ENCODE results near the gene DPP6.

DNA sequence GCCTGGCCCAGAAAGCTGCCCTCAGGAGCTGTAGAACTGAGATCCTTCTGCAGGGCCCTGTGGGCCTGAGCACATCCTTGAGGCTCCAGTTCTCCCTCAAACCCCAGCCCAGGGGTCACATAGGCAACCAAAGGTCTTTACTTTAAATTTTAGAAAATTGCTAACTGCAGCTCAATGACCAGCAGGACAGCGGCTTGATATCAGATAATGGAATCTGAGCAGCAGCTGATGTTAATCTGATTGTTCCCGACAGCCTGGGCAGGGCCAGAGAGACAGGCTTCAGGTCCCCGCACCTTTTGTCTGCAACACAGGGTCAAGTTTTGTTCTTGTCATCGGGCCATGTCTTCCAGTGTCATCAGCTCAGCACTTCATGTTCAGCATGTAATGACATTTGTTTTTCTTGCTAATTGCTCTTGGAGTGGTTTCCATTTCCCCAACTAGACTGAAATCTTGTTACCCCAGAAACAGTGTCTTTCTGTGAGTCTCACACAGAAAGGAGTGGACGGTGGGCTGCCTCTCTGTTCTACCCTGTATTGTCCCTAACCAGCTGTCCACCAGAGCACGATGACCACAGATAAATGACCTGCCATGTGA is 859.8 kb downstream of the DPP6 start:
- TF ChIP-seq CTCF (IDR thresholded peaks at IDR 0.05) (no peak), POLR2A (IDR thresholded peaks at IDR 0.05) (no peak)

All from Peyer's patch (tissue), 4 donors.